GM10847 (cell line): ENCODE results near the gene LYL1.

Experiments
- POLR2A ChIP-seq: IDR thresholded peaks from 2 replicates; pipeline ENCODE4 v1.6.1; 2011; ENCODE audit not compliant: insufficient read length; ENCODE audit errors: extremely low read depth

LYL1 gene

DNA sequence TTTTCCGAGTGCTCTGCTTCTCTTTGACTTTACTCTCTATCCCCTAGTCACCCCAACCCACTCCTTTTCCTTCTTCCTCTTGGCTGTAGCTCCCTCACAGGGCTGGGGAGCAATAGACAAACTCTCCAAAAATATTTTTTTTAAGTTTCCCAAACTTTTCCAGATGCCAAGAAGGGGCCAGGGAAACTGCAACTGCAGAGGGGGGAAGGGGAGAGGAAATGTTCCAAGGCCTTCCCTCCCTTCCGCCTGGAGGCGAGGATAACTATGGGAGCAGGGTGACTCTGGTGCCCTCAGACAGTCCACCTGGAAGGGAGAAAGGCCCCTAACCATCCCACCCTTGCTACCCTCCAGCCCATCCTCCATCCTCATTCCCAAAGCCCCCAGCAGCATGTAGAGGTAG is 49.4 kb downstream of the LYL1 start:
- no peak for TF ChIP-seq POLR2A

DNA sequence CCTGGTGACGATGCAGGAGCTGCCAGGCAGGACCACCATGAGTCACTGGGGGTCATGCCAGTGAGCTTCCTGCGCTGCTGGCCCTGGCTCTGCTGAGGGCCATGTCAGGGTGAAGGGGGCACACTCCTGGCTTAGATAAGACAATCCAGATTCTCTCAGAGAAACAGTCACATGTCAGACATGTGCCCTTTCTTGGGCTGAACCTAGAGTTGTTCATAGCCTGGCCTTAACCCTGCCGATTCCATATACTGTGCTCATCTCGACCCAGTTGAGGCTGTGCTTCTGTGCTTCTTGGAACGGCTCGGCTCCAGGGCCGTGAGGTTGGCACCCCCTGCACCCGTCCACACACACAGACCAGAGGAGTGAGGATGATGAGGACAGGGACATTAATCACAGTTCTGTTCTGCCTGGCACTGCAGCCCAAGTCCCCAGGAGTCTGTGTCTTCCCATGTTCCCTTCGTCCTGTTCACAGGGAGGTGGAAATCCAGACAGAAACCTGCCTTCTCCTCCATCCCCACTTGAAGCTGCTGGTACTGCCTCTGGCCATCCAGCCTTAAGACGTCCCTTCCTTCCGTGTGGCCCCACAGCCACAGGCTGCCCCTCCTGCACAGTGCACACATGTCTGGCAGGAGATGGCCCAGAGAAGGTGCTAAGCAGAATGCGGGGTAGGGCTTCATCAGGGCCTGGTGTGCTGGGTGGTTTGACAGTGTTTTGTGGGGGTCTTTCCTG is 50.0 kb downstream of the LYL1 start:
- no peak for TF ChIP-seq POLR2A

DNA sequence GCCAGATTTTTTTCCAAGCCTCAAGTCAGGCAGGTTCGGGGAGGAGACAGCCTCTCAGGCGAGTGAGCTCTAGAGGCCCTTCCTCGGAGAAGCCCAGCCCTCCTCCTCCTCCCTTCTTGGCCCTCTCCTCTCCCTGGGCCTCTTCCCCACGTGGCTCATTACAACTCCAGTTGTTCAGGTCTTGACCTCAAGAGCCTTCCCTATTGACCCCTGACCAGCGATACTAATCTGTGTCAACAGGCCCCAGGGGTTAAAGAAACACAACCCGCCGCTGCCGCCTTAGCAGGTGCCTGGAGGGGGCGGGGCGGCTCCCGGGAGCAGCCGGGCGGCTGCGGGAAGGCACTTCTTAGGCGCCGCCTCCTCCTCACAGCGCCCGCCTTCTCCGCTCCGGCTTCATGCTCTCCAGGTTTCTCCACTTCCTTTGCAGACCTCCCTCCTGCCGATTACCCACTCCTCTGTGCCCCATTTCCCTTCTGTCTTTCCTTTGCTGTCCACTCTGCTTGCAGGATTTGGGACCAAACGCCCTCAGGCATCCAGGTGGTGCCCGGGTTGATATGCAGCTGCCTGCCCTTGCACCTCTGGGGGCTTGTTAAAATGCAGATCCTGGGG is 51.0 kb downstream of the LYL1 start:
- no peak for TF ChIP-seq POLR2A

DNA sequence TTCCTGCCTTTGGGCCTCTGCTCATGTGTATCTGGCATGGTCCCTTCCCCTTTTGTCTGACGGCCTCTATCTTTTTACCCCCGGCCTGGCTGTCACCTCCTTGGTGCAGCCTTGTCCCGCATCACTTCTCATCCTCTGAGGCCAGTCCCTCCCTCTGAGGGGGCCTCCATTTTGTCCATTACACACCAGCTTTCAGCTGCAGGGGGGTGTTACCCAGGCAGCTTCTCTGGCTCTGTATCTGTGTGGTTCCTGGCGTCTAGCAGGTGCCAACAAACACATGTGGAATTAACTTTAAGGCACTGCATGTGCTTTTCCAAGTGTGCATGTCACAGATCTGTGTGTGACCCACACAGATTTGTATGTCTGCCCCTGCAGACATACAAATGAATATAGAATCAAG is 52.4 kb downstream of the LYL1 start:
- TF ChIP-seq POLR2A: no peak
